Keratinocyte (primary cell): ENCODE measurements around the gene PPA2.
"Not testable (repeated sequence)": the region's sequence is repeated elsewhere in the genome, so short reads cannot be mapped to it uniquely, and the experiment has no call there.

Source experiments
- CTCF ChIP-seq, 3 experiments: IDR thresholded peaks in 1 of 3; conservative IDR thresholded peaks in 1 of 3; optimal IDR thresholded peaks in 1 of 3; 2 replicates in 2 of 3; 3 replicates in 1 of 3; pipeline versions ENCODE3 to v1.5.1; 2011; ENCODE audit warnings: low read length in 3 of 3, mild to moderate bottlenecking in 3 of 3, moderate library complexity in 2 of 3, control low read depth in 1 of 3, inconsistent platforms in 1 of 3; ENCODE audit not compliant: insufficient read depth in 2 of 3; ENCODE audit errors: extremely low read depth in 1 of 3
- EZH2 ChIP-seq: IDR thresholded peaks from one replicate; pipeline ENCODE4 v1.6.1; 2012; ENCODE audit warnings: inconsistent platforms, mild to moderate bottlenecking, low read length, moderate library complexity

DNA sequence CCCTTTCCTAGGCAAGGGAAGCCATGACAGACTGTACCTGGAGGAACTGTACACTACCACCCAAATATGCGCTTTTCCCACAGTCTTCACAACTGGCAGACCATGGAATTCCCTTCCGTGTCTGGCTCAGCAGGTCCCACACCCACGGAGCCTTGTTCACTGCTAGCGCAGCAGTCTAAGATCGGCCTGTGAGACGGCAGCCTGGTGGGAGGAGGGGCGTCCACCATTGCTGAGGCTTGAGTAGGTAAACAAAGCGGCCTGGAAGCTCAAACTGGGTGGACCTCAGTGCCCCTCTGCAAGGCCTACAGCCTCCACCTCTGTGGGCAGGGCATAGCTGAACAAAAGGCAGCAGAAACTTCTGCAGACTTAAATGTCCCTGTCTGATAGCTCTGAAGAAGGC lies 64.7 kb downstream of the PPA2 start:
- TF ChIP-seq EZH2; CTCF (optimal IDR thresholded peaks at IDR 0.05 in 1 of 3, IDR thresholded peaks at IDR 0.05 in 1 of 3, conservative IDR thresholded peaks at IDR 0.05 in 1 of 3; ENCODE audit: extremely low read depth in 1 of 3, insufficient read depth in 2 of 3, low read length in 3 of 3): not testable (repeated sequence)
